ENCODE results near the gene MYH9. TPM values are rescaled to one million over a fixed set of nuclear protein-coding genes. Genes with fewer than 3 reads are reported as not detected.

The MYH9 gene
- total and polyA plus RNA-seq, 2 experiments from 2014 or later: 58.4 to 233 TPM

GRCh38 chr22:36247955-36248354 is 139.8 kb downstream of the MYH9 start (continued):
- TF ChIP-seq ZNF462 (CRISPR knock-in tag; IDR thresholded peaks at IDR 0.05): no peak

- Histone ChIP-seq H3K27ac (ENCODE audit: low read depth) (no peak overlapping the region), H3K36me3 (ENCODE audit: insufficient read depth) (no peaks in the 10 kb centered on the region; the same call in 1 of the 2 replicates), H3K9me2 (ENCODE audit: insufficient read depth) (no peaks in the 10 kb centered on the region; the same call in none of the 2 replicates), H3K79me2 (replicated peaks; ENCODE audit: insufficient read depth) (no peaks in the 10 kb centered on the region), H3K4me3 (no peak overlapping the region), H3K27me3 (ENCODE audit: insufficient read depth) (no peaks in the 10 kb centered on the region), H3K4me1 (ENCODE audit: insufficient read depth) (0 out of 2 replicates have a peak, but pooled peaks cover 6% of the 10 kb centered on the region), H2AFZ (no peak overlapping the region), H3F3A (replicated peaks; ENCODE audit: low read depth) (no peaks in the 10 kb centered on the region), H4K20me1 (replicated peaks; ENCODE audit: insufficient read depth) (no peaks in the 10 kb centered on the region), H3K4me2 (no peak overlapping the region)
- Mint-ChIP-seq H3K4me3 (no peak overlapping the region), H3K36me3 (ENCODE audit: low read depth) (peaks cover 6% of the 10 kb centered on the region; the same call in 1 of the 3 replicates), H3K27ac (no peak overlapping the region), H3K9me3 (peaks cover 26% of the 10 kb centered on the region), H3K4me1 (peaks cover 5% of the 10 kb centered on the region; the same call in 2 of the 3 replicates), H3K27me3 (ENCODE audit: insufficient read depth, low read depth, poor library complexity) (peaks cover 2% of the 10 kb centered on the region)
- DNase-seq (ENCODE audit: low spot score) (no peak), ATAC-seq (no peak)
- TF ChIP-seq CREB1 (CRISPR knock-in tag; IDR thresholded peaks at IDR 0.05; ENCODE audit: low read depth) (no peak), ZNF462 (CRISPR knock-in tag; IDR thresholded peaks at IDR 0.05) (no peak), EZH2phosphoT487 (IDR thresholded peaks at IDR 0.05; ENCODE audit: unreplicated experiment) (no peak), ZNF331 (CRISPR knock-in tag; IDR thresholded peaks at IDR 0.05; ENCODE audit: low read depth) (no peak), CTCF (conservative IDR thresholded peaks at IDR 0.05; ENCODE audit: low read depth in 2 of 2) (no peak), POLR2AphosphoS5 (IDR thresholded peaks at IDR 0.05; ENCODE audit: low read depth) (no peak), JUNB (IDR thresholded peaks at IDR 0.05; ENCODE audit: unreplicated experiment) (no peak)
These were observed 141.0 kb downstream of the MYH9 start for GRCh38 chr22:36246718-36247117.
